WTC11 (cell line): ENCODE results near the gene C1QTNF2. TPM values are rescaled to one million over a fixed set of nuclear protein-coding genes. Genes with fewer than 3 reads are reported as not detected.

Experiments
- CBFB ChIP-seq: sonication (generic); formaldehyde crosslinking; IDR thresholded peaks from 2 replicates; pipeline ENCODE4 v1.8.1; 2022; ENCODE audit warnings: mild to moderate bottlenecking, low read depth, missing genetic modification reagents
- IRF2 ChIP-seq: sonication (generic); formaldehyde crosslinking; IDR thresholded peaks from 2 replicates; pipeline ENCODE4 v1.8.0; 2022; ENCODE audit warnings: low read depth, missing genetic modification reagents, borderline replicate concordance
- MYBL2 ChIP-seq: sonication (generic); formaldehyde crosslinking; IDR thresholded peaks from 2 replicates; pipeline ENCODE4 v1.8.1; 2023; ENCODE audit warnings: mild to moderate bottlenecking, moderate library complexity, missing genetic modification reagents
- NR1H2 ChIP-seq: sonication (generic); formaldehyde crosslinking; IDR thresholded peaks from 2 replicates; pipeline ENCODE4 v1.9.0; 2021; ENCODE audit warnings: mild to moderate bottlenecking, moderate library complexity, missing genetic modification reagents
- NR3C1 ChIP-seq: sonication (generic); formaldehyde crosslinking; conservative IDR thresholded peaks from 2 replicates; pipeline ENCODE4 v1.8.1; 2023; ENCODE audit warnings: low read depth, mild to moderate bottlenecking, missing genetic modification reagents
- PRRX2 ChIP-seq: fragments of 250-450 bp; sonication (Bioruptor Pico); IDR thresholded peaks from 2 replicates; pipeline ENCODE4 v1.8.0; 2021; ENCODE audit warnings: mild to moderate bottlenecking
- SOX15 ChIP-seq: fragments of 250-450 bp; sonication (Bioruptor Pico); IDR thresholded peaks from 2 replicates; pipeline ENCODE4 v1.9.0; 2021; ENCODE audit warnings: mild to moderate bottlenecking
- TCF7 ChIP-seq: sonication (generic); formaldehyde crosslinking; IDR thresholded peaks from 2 replicates; pipeline ENCODE4 v1.8.0; 2022; ENCODE audit warnings: mild to moderate bottlenecking, low read depth, missing genetic modification reagents, moderate library complexity
- ZNF138 ChIP-seq: sonication (generic); formaldehyde crosslinking; conservative IDR thresholded peaks from 2 replicates; pipeline ENCODE4 v1.8.1; 2022; ENCODE audit warnings: mild to moderate bottlenecking, moderate library complexity, missing genetic modification reagents
- ZNF317 ChIP-seq: sonication (generic); formaldehyde crosslinking; IDR thresholded peaks from 2 replicates; pipeline ENCODE4 v1.8.1; 2023; ENCODE audit warnings: low read depth, mild to moderate bottlenecking, moderate library complexity, missing genetic modification reagents, borderline replicate concordance
- ZNF423 ChIP-seq: fragments of 250-450 bp; sonication (Bioruptor Pico); IDR thresholded peaks from 2 replicates; pipeline ENCODE4 v2.1.2; 2022; ENCODE audit warnings: mild to moderate bottlenecking, moderate library complexity
- ZNF671 ChIP-seq: fragments of 250-450 bp; sonication (Bioruptor Pico); IDR thresholded peaks from 2 replicates; pipeline ENCODE4 v1.8.0; 2021; ENCODE audit warnings: mild to moderate bottlenecking
- total RNA-seq: library from RNA; stranded (reverse); gene quantifications from 3 replicates; pipeline ENCODE4 v1.2.3, GENCODE V29; 2021
- TF ChIP-seq, protein P1 (sequence below): fragments of 250-450 bp; sonication (Bioruptor Pico); IDR thresholded peaks from 2 replicates; pipeline ENCODE4 v2.1.2; 2022; ENCODE audit warnings: mild to moderate bottlenecking, moderate library complexity
- TF ChIP-seq, protein P2 (sequence below): sonication (generic); formaldehyde crosslinking; IDR thresholded peaks from 2 replicates; pipeline ENCODE4 v1.8.1; 2022; ENCODE audit warnings: low read depth, missing genetic modification reagents, borderline replicate concordance
- TF ChIP-seq, protein P3 (sequence below): sonication (generic); formaldehyde crosslinking; IDR thresholded peaks from 2 replicates; pipeline ENCODE4 v1.8.0; 2022; ENCODE audit warnings: mild to moderate bottlenecking, missing genetic modification reagents
- TF ChIP-seq, protein P4 (sequence below): sonication (generic); formaldehyde crosslinking; IDR thresholded peaks from 2 replicates; pipeline ENCODE4 v1.8.0; 2022; ENCODE audit warnings: missing genetic modification reagents
- TF ChIP-seq, protein P5 (sequence below): sonication (generic); formaldehyde crosslinking; IDR thresholded peaks from 2 replicates; pipeline ENCODE4 v1.8.0; 2022; ENCODE audit warnings: mild to moderate bottlenecking, missing genetic modification reagents
- TF ChIP-seq, protein P6 (sequence below): sonication (generic); formaldehyde crosslinking; IDR thresholded peaks from 2 replicates; pipeline ENCODE4 v1.8.1; 2023; ENCODE audit warnings: mild to moderate bottlenecking, missing genetic modification reagents
- TF ChIP-seq, protein P7 (sequence below): sonication (generic); formaldehyde crosslinking; IDR thresholded peaks from 2 replicates; pipeline ENCODE4 v1.8.0; 2023; ENCODE audit warnings: missing genetic modification reagents
- TF ChIP-seq, protein P8 (sequence below): fragments of 250-450 bp; sonication (Bioruptor Pico); IDR thresholded peaks from 2 replicates; pipeline ENCODE4 v1.9.0; 2021; ENCODE audit warnings: mild to moderate bottlenecking

C1QTNF2 gene
- total RNA-seq, 1 experiment from 2014 or later, result 0.52 TPM

DNA sequence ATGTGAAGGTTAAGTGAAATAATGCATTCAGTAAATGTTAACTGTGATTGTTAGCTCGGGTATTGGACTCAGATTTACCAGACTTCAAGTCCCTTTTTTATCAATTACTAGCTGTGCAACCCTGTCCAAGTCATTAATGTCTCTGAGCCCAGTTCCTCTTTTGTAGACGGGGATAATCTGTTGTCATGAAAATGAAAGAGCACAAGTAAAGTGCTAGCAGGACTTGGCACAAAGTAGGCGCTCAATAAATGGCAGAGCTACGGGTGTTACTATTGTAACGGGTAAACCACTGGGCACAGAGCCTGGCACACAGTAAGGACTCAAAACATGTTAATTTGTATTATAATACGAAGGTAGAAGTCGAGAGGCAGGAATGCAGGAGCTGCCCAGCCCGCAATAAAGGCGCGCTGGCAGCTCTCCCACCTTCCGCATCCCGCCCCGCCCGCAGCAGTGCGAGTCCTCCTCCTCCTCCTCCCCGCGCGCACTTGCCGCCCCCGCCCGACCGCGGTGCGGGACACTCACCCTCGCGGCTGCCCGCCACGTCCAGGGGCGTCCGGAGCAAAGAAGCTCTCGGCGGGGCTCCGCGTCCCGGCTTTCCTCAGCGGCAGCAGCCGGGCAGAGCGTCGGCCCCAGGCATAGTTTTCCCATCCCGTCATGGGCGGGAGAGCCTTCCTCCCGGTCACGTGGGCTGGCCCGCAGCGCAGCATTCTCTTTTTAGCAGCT is at the start of gene C1QTNF2 (continued):
- TF ChIP-seq, protein P1, sequence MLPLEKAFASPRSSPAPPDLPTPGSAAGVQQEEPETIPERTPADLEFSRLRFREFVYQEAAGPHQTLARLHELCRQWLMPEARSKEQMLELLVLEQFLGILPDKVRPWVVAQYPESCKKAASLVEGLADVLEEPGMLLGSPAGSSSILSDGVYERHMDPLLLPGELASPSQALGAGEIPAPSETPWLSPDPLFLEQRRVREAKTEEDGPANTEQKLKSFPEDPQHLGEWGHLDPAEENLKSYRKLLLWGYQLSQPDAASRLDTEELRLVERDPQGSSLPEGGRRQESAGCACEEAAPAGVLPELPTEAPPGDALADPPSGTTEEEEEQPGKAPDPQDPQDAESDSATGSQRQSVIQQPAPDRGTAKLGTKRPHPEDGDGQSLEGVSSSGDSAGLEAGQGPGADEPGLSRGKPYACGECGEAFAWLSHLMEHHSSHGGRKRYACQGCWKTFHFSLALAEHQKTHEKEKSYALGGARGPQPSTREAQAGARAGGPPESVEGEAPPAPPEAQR (CRISPR knock-in tag), result no peak
- TF ChIP-seq CBFB (CRISPR knock-in tag), result no peak
- TF ChIP-seq, protein P2, sequence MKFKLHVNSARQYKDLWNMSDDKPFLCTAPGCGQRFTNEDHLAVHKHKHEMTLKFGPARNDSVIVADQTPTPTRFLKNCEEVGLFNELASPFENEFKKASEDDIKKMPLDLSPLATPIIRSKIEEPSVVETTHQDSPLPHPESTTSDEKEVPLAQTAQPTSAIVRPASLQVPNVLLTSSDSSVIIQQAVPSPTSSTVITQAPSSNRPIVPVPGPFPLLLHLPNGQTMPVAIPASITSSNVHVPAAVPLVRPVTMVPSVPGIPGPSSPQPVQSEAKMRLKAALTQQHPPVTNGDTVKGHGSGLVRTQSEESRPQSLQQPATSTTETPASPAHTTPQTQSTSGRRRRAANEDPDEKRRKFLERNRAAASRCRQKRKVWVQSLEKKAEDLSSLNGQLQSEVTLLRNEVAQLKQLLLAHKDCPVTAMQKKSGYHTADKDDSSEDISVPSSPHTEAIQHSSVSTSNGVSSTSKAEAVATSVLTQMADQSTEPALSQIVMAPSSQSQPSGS (CRISPR knock-in tag), result no peak
- no peak for TF ChIP-seq IRF2 (CRISPR knock-in tag)
- TF ChIP-seq, protein P3, sequence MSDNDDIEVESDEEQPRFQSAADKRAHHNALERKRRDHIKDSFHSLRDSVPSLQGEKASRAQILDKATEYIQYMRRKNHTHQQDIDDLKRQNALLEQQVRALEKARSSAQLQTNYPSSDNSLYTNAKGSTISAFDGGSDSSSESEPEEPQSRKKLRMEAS, result peak; percentile 85
- TF ChIP-seq SOX15, result no peak
- no peak for TF ChIP-seq NR1H2
- 0 out of 2 replicates have a peak, but pooled peaks have one; percentile 62 for TF ChIP-seq NR3C1 (CRISPR knock-in tag)
- TF ChIP-seq, protein P4, sequence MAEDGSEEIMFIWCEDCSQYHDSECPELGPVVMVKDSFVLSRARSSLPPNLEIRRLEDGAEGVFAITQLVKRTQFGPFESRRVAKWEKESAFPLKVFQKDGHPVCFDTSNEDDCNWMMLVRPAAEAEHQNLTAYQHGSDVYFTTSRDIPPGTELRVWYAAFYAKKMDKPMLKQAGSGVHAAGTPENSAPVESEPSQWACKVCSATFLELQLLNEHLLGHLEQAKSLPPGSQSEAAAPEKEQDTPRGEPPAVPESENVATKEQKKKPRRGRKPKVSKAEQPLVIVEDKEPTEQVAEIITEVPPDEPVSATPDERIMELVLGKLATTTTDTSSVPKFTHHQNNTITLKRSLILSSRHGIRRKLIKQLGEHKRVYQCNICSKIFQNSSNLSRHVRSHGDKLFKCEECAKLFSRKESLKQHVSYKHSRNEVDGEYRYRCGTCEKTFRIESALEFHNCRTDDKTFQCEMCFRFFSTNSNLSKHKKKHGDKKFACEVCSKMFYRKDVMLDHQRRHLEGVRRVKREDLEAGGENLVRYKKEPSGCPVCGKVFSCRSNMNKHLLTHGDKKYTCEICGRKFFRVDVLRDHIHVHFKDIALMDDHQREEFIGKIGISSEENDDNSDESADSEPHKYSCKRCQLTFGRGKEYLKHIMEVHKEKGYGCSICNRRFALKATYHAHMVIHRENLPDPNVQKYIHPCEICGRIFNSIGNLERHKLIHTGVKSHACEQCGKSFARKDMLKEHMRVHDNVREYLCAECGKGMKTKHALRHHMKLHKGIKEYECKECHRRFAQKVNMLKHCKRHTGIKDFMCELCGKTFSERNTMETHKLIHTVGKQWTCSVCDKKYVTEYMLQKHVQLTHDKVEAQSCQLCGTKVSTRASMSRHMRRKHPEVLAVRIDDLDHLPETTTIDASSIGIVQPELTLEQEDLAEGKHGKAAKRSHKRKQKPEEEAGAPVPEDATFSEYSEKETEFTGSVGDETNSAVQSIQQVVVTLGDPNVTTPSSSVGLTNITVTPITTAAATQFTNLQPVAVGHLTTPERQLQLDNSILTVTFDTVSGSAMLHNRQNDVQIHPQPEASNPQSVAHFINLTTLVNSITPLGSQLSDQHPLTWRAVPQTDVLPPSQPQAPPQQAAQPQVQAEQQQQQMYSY, result no peak
- TF ChIP-seq ZNF317 (CRISPR knock-in tag), result no peak
- TF ChIP-seq, protein P5, sequence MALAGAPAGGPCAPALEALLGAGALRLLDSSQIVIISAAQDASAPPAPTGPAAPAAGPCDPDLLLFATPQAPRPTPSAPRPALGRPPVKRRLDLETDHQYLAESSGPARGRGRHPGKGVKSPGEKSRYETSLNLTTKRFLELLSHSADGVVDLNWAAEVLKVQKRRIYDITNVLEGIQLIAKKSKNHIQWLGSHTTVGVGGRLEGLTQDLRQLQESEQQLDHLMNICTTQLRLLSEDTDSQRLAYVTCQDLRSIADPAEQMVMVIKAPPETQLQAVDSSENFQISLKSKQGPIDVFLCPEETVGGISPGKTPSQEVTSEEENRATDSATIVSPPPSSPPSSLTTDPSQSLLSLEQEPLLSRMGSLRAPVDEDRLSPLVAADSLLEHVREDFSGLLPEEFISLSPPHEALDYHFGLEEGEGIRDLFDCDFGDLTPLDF (CRISPR knock-in tag), result no peak
- TF ChIP-seq PRRX2 (CRISPR knock-in tag), result no peak
- TF ChIP-seq, protein P6, sequence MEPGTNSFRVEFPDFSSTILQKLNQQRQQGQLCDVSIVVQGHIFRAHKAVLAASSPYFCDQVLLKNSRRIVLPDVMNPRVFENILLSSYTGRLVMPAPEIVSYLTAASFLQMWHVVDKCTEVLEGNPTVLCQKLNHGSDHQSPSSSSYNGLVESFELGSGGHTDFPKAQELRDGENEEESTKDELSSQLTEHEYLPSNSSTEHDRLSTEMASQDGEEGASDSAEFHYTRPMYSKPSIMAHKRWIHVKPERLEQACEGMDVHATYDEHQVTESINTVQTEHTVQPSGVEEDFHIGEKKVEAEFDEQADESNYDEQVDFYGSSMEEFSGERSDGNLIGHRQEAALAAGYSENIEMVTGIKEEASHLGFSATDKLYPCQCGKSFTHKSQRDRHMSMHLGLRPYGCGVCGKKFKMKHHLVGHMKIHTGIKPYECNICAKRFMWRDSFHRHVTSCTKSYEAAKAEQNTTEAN (CRISPR knock-in tag), result no peak
- no peak for TF ChIP-seq TCF7
- TF ChIP-seq MYBL2 (CRISPR knock-in tag), result no peak
- no peak for TF ChIP-seq ZNF671 (CRISPR knock-in tag)
- TF ChIP-seq ZNF423 (CRISPR knock-in tag), result no peak
- TF ChIP-seq, protein P7, sequence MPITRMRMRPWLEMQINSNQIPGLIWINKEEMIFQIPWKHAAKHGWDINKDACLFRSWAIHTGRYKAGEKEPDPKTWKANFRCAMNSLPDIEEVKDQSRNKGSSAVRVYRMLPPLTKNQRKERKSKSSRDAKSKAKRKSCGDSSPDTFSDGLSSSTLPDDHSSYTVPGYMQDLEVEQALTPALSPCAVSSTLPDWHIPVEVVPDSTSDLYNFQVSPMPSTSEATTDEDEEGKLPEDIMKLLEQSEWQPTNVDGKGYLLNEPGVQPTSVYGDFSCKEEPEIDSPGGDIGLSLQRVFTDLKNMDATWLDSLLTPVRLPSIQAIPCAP, result no peak
- 0 out of 2 replicates have a peak, but pooled peaks have one; percentile 50 for TF ChIP-seq ZNF138
- TF ChIP-seq, protein P8, sequence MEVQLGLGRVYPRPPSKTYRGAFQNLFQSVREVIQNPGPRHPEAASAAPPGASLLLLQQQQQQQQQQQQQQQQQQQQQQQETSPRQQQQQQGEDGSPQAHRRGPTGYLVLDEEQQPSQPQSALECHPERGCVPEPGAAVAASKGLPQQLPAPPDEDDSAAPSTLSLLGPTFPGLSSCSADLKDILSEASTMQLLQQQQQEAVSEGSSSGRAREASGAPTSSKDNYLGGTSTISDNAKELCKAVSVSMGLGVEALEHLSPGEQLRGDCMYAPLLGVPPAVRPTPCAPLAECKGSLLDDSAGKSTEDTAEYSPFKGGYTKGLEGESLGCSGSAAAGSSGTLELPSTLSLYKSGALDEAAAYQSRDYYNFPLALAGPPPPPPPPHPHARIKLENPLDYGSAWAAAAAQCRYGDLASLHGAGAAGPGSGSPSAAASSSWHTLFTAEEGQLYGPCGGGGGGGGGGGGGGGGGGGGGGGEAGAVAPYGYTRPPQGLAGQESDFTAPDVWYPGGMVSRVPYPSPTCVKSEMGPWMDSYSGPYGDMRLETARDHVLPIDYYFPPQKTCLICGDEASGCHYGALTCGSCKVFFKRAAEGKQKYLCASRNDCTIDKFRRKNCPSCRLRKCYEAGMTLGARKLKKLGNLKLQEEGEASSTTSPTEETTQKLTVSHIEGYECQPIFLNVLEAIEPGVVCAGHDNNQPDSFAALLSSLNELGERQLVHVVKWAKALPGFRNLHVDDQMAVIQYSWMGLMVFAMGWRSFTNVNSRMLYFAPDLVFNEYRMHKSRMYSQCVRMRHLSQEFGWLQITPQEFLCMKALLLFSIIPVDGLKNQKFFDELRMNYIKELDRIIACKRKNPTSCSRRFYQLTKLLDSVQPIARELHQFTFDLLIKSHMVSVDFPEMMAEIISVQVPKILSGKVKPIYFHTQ (CRISPR knock-in tag), result no peak
